ENCODE results near the gene ADAMTS7. TPM values are rescaled to one million over a fixed set of nuclear protein-coding genes. Genes with fewer than 3 reads are reported as not detected.

ADAMTS7 gene
- total RNA-seq, 4 donors from 2014 or later = 10.7 to 26.4 (median 18.5) TPM

Small RNAs within 50 kb of the gene (small RNA-seq; reads per million reads assigned to genes)
- gene AC022748.3 = not detected

Other genes with a start within 250 kb of the ADAMTS7 start
- 1 to 10 TPM in 2 of 4 donors, under 1 TPM in 2; 0.84 to 3.0 (median 1.3) TPM for gene CHRNA5, start 245.9 kb downstream of the ADAMTS7 start, total RNA-seq
- not detected for gene CHRNA3, start 190.5 kb downstream of the ADAMTS7 start, total RNA-seq
- not detected for gene CHRNB4, start 170.3 kb downstream of the ADAMTS7 start, total RNA-seq
- 100 to 1,000 TPM; 256 to 333 (median 316) TPM for gene MORF4L1, start 61.4 kb upstream of the ADAMTS7 start, total RNA-seq
- 100 to 1,000 TPM in 3 of 4 donors, 10 to 100 TPM in 1; 73.8 to 333 (median 239) TPM for gene CTSH, start 133.6 kb upstream of the ADAMTS7 start, total RNA-seq